22Rv1 (cell line): Measurements from ENCODE around the gene GALNT18.

Experiments
- CTCF ChIP-seq: fragments of 450-650 bp; IDR thresholded peaks from 2 replicates; pipeline ENCODE4 v1.5.1; 2017; ENCODE audit warnings: mild to moderate bottlenecking
- ZFX ChIP-seq: fragments of 450-650 bp; IDR thresholded peaks from 2 replicates; pipeline ENCODE4 v1.6.1; 2017; ENCODE audit warnings: antibody characterized with exemption, borderline replicate concordance

- no peak for TF ChIP-seq CTCF
- TF ChIP-seq ZFX: no peak
Measured at GRCh38 chr11:11384829-11385228, 237.0 kb downstream of the GALNT18 start.
